B cell (primary cell): ENCODE data around the gene DENND1A. TPM values are rescaled to one million over a fixed set of nuclear protein-coding genes. Genes with fewer than 3 reads are reported as not detected.

Experiments used
- ATAC-seq: fragments of 200-7000 bp; cut with Tn5 transposase; one replicate; pipeline ENCODE4 v1.10.0; 2021; ENCODE audit warnings: low read depth, mild to moderate bottlenecking, moderate number of reproducible peaks, moderate library complexity
- CTCF ChIA-PET: fragments of 350-600 bp; sonication (Branson Sonifier 250); formaldehyde crosslinking; loops from one replicate; lab custom pipeline; 2021; ENCODE audit warnings: antibody characterized with exemption, inconsistent platforms; lab: Charles Lee
- POLR2A ChIA-PET: fragments of 350-600 bp; sonication (Branson Sonifier 250); formaldehyde crosslinking; loops from one replicate; lab custom pipeline; 2021; ENCODE audit warnings: antibody characterized with exemption; lab: Charles Lee
- DNase-seq: peaks from one replicate; pipeline ENCODE4 v3.0.0; 2013
- H2AFZ ChIP-seq: 2 replicates; pipeline ENCODE4 v1.6.1; 2012; ENCODE audit warnings: mild to moderate bottlenecking, low read depth, low read length; ENCODE audit not compliant: insufficient read depth, poor library complexity, severe bottlenecking
- H3K27ac ChIP-seq, 2 donors: 1 replicate in 1 of 2; 2 replicates in 1 of 2; pipeline ENCODE4 v1.5.1; 2012 to 2013; ENCODE audit warnings: low read length in 2 of 2, mild to moderate bottlenecking in 2 of 2, moderate library complexity in 1 of 2
- H3K27me3 ChIP-seq, 4 experiments: fragments of 200-600 bp in 1 of 4; sonication (generic) in 1 of 4; replicated peaks in 1 of 4; 1 replicate in 2 of 4; 2 replicates in 2 of 4; pipeline versions ENCODE4 v1.6.1 to v1.7.0; 2013 to 2016; ENCODE audit warnings: low read length in 3 of 4, mild to moderate bottlenecking in 2 of 4, mixed read lengths in 1 of 4, moderate library complexity in 1 of 4; ENCODE audit not compliant: insufficient read depth in 4 of 4, control insufficient read depth in 3 of 4; ENCODE audit errors: control extremely low read depth in 1 of 4
- H3K36me3 ChIP-seq, 2 experiments: replicated peaks in 1 of 2; 1 replicate in 1 of 2; 2 replicates in 1 of 2; pipeline versions ENCODE4 v1.6.1 to v1.7.1; 2013; ENCODE audit warnings: low read length in 1 of 2; ENCODE audit not compliant: insufficient read depth in 2 of 2, control insufficient read depth in 1 of 2; ENCODE audit errors: control extremely low read depth in 1 of 2, extremely low read depth in 1 of 2
- H3K4me1 ChIP-seq, 2 donors: fragments of 200-600 bp in 1 of 2; sonication (generic) in 1 of 2; 1 replicate in 1 of 2; 2 replicates in 1 of 2; pipeline versions ENCODE4 v1.5.1 to v1.6.1; 2013 to 2017; ENCODE audit warnings: low read length in 2 of 2; ENCODE audit not compliant: control insufficient read depth in 2 of 2, insufficient read depth in 2 of 2
- H3K4me2 ChIP-seq: replicated peaks from 2 replicates; pipeline ENCODE3; 2012; ENCODE audit warnings: mild to moderate bottlenecking, low read depth, low read length; ENCODE audit not compliant: poor library complexity, severe bottlenecking
- H3K4me3 ChIP-seq, 5 experiments: fragments of 200-600 bp in 1 of 5; sonication (generic) in 1 of 5; 1 replicate in 3 of 5; 2 replicates in 2 of 5; pipeline versions ENCODE4 v1.5.1 to v1.7.0; 2011 to 2016; ENCODE audit warnings: low read length in 4 of 5, mild to moderate bottlenecking in 4 of 5, low read depth in 2 of 5, control low read depth in 1 of 5, moderate library complexity in 1 of 5; ENCODE audit not compliant: insufficient read depth in 1 of 5; ENCODE audit errors: control extremely low read depth in 1 of 5, extremely low read depth in 1 of 5
- H3K79me2 ChIP-seq: fragments of 200-600 bp; sonication (generic); one replicate; pipeline ENCODE4 v1.6.0; 2016; ENCODE audit warnings: low read length; ENCODE audit not compliant: control insufficient read depth, insufficient read depth
- H3K9ac ChIP-seq: fragments of 200-600 bp; sonication (generic); 2 replicates; pipeline ENCODE4 v1.6.1; 2017; ENCODE audit warnings: mild to moderate bottlenecking, low read length, moderate library complexity
- H3K9me3 ChIP-seq, 3 donors: one replicate each; pipeline versions ENCODE4 v1.6.1 to v1.7.1; 2013; ENCODE audit warnings: low read length in 2 of 3; ENCODE audit not compliant: control insufficient read depth in 2 of 3, insufficient read depth in 1 of 3; ENCODE audit errors: control extremely low read depth in 1 of 3
- H4K20me1 ChIP-seq: 2 replicates; pipeline ENCODE4 v1.6.0; 2012; ENCODE audit warnings: mild to moderate bottlenecking, low read length; ENCODE audit not compliant: insufficient read depth, control insufficient read depth, poor library complexity, severe bottlenecking
- H3K27ac Mint-ChIP-seq: one replicate; pipeline ENCODE4 v1.8.0; 2021; ENCODE audit warnings: mixed read lengths
- H3K27me3 Mint-ChIP-seq: one replicate; pipeline ENCODE4 v1.8.0; 2021; ENCODE audit warnings: mixed read lengths
- H3K4me1 Mint-ChIP-seq: one replicate; pipeline ENCODE4 v1.8.0; 2021; ENCODE audit warnings: mixed read lengths
- H3K4me3 Mint-ChIP-seq: one replicate; pipeline ENCODE4 v1.8.0; 2021; ENCODE audit warnings: mixed read lengths
- H3K9me3 Mint-ChIP-seq: one replicate; pipeline ENCODE4 v1.8.0; 2022; ENCODE audit warnings: mixed read lengths; ENCODE audit not compliant: insufficient read depth
- CTCF ChIP-seq: fragments of 200-600 bp; IDR thresholded peaks from one replicate; pipeline ENCODE4 v1.8.0; 2022; ENCODE audit warnings: antibody characterized with exemption, mild to moderate bottlenecking
- EZH2 ChIP-seq: IDR thresholded peaks from 2 replicates; pipeline ENCODE4 v1.6.1; 2012; ENCODE audit warnings: borderline replicate concordance, low read depth, mild to moderate bottlenecking, moderate library complexity, low read length; ENCODE audit not compliant: insufficient read depth, poor library complexity, severe bottlenecking
- WGBS: methylation state at CpG from one replicate; pipeline ENCODE4 v1.1.5; 2013; ENCODE audit warnings: missing lambda C conversion rate; ENCODE audit not compliant: insufficient coverage; 5-methylcytosine and 5-hydroxymethylcytosine counted together
- intact Hi-C: fragments of 100-400 bp; cut with micrococcal nuclease; formaldehyde crosslinking; loops from one replicate; pipeline ENCODE4 v1.10.0; 2022
- polyA plus RNA-seq: library from polyadenylated mRNA; depleted of rRNA; stranded (reverse); fragments of >200 nt; gene quantifications from 2 replicates; pipeline ENCODE4 v1.2.3, GENCODE V29; 2012
- total RNA-seq, 2 donors: library from RNA; stranded (reverse); fragments of 120-200 nt in 1 of 2; gene quantifications; 1 replicate in 1 of 2; 2 replicates in 1 of 2; pipeline versions ENCODE4 v1.2.3 to v1.2.4, GENCODE V29; 2013 to 2022

The DENND1A gene
- total and polyA plus RNA-seq, 2 donors (not counting 1 experiment from before 2014, with no cell fraction given), result 10.8 to 26.0 TPM

GRCh38 chr9:123846966-123847365, 83.0 kb downstream of the DENND1A start:
- no peaks in the 10 kb centered on the region for H4K20me1 ChIP-seq
- ATAC-seq (no peak), DNase-seq (no peak)
- H3K4me1 Mint-ChIP-seq, result no peaks in the 10 kb centered on the region
- H3K79me2 ChIP-seq, result no peaks in the 10 kb centered on the region
- H3K27ac Mint-ChIP-seq, result no peak overlapping the region
- no peaks in the 10 kb centered on the region for H3K27me3 ChIP-seq
- H3K9me3 ChIP-seq, result peaks cover 5 to 28% (median 18%) of the 10 kb centered on the region in 3 donors
- peaks cover 3 to 4% of the 10 kb centered on the region in 2 experiments for H3K36me3 ChIP-seq
- H3K9me3 Mint-ChIP-seq, result peaks cover 9% of the 10 kb centered on the region
- no peak overlapping the region for H3K27ac ChIP-seq
- intact Hi-C loops, result loop anchor here (10.0 kb wide), 1 partner anchor 62 kb away; no protein-coding TSS in a partner anchor
- no peak overlapping the region for H3K4me2 ChIP-seq
- ChIA-PET POLR2A (no interaction called here), CTCF (interaction anchor here (2.1 kb wide), 1 partner anchor 12 kb away, joined by 6 read pairs; no protein-coding TSS in a partner anchor)
- H3K4me1 ChIP-seq, result no peaks in the 10 kb centered on the region
- TF ChIP-seq EZH2 (no peak), CTCF (no peak)
- H3K9ac ChIP-seq, result no peak overlapping the region
- H3K27me3 Mint-ChIP-seq, result no peaks in the 10 kb centered on the region
- H3K4me3 Mint-ChIP-seq, result no peak overlapping the region
- no peak overlapping the region for H2AFZ ChIP-seq
- no peak overlapping the region for H3K4me3 ChIP-seq

GRCh38 chr9:123843703-123844102, 86.2 kb downstream of the DENND1A start:
- TF ChIP-seq EZH2, result no peak
- TF ChIP-seq CTCF, result no peak
- H3K9me3 ChIP-seq, result peaks cover 5 to 28% (median 18%) of the 10 kb centered on the region in 3 donors
- H3K9ac ChIP-seq, result no peak overlapping the region
- no CpG with 5 or more reads among the region's 4 CpGs for WGBS
- ATAC-seq, result no peak
- H3K4me2 ChIP-seq, result no peak overlapping the region
- intact Hi-C loops, result loop anchor here (10.0 kb wide), 1 partner anchor 59 kb away; no protein-coding TSS in a partner anchor
- H3K27me3 Mint-ChIP-seq, result no peaks in the 10 kb centered on the region
- H3K4me1 ChIP-seq, result no peaks in the 10 kb centered on the region
- H3K36me3 ChIP-seq, result peaks cover 3 to 4% of the 10 kb centered on the region in 2 experiments
- no peak overlapping the region for H3K4me3 ChIP-seq
- H4K20me1 ChIP-seq, result no peaks in the 10 kb centered on the region
- H3K4me1 Mint-ChIP-seq, result peaks cover 3% of the 10 kb centered on the region
- H3K79me2 ChIP-seq, result peaks cover 4% of the 10 kb centered on the region
- POLR2A ChIA-PET, result no interaction called here
- H3K27me3 ChIP-seq, result no peaks in the 10 kb centered on the region
- H3K4me3 Mint-ChIP-seq, result no peak overlapping the region
- peaks cover 9% of the 10 kb centered on the region for H3K9me3 Mint-ChIP-seq
- CTCF ChIA-PET, result no interaction called here
- no peak overlapping the region for H2AFZ ChIP-seq
- H3K27ac ChIP-seq, result no peak overlapping the region
- no peak for DNase-seq
- no peak overlapping the region for H3K27ac Mint-ChIP-seq
